Measurements from ENCODE around the gene ADAMTSL4. TPM values are rescaled to one million over a fixed set of nuclear protein-coding genes. Genes with fewer than 3 reads are reported as not detected.

ADAMTSL4 gene
- total and polyA plus RNA-seq, 4 donors, result 23.2 to 104 (median 48.0) TPM

DNA sequence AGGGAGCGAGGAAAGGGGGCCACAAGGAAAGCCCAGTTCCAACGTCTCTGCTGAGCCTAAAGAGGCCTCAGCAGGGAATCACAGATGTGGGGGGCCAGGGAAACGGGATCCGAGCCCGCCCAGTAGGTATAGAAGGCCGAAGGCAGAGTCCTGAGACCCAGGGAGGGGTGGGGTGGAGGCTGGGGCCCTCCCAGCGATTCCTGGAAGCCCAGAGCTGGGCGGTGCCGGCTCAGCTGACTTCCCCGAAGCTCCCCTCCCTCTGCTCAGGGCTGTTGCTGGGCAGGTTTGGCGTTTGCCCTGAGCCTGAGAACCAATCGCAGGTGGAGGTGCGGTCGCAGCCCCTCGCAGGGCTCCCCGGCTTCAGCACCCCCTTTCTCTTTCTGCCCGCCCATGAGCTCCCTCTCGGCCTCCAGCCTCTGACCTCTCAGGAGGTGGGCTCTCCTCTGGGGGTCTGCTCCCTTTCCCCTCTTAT, 12.8 kb downstream of the ADAMTSL4 start:
- 0 to 1% methylated on average over 17 to 18 of the region's 18 CpGs for WGBS, 2 donors
- Histone ChIP-seq H3K4me1 (ENCODE audit: control insufficient read depth in 5 of 5, insufficient read depth in 5 of 5, low read length in 5 of 5) (peaks cover 19 to 49% (median 33%) of the 10 kb centered on the region in 5 donors), H3K4me3 (peak overlapping the region; percentile 40), H3K36me3 (ENCODE audit: control insufficient read depth in 4 of 4, insufficient read depth in 4 of 4, low read length in 4 of 4) (peaks cover 0 to 13% (median 2%) of the 10 kb centered on the region in 4 donors), H3K27me3 (ENCODE audit: control insufficient read depth in 3 of 3, insufficient read depth in 3 of 3, low read length in 2 of 3) (no peaks in the 10 kb centered on the region), H3K27ac (ENCODE audit: low read depth in 1 of 2, low read length in 1 of 2) (peak overlapping the region; percentile 96 to 99), H3K9me3 (ENCODE audit: control insufficient read depth in 4 of 4, insufficient read depth in 3 of 4, low read length in 3 of 4) (no peaks in the 10 kb centered on the region), H3K9ac (ENCODE audit: insufficient read depth in 1 of 2, low read length in 2 of 2) (peak overlapping the region; percentile 92 to 98)
- TF ChIP-seq, protein P1, sequence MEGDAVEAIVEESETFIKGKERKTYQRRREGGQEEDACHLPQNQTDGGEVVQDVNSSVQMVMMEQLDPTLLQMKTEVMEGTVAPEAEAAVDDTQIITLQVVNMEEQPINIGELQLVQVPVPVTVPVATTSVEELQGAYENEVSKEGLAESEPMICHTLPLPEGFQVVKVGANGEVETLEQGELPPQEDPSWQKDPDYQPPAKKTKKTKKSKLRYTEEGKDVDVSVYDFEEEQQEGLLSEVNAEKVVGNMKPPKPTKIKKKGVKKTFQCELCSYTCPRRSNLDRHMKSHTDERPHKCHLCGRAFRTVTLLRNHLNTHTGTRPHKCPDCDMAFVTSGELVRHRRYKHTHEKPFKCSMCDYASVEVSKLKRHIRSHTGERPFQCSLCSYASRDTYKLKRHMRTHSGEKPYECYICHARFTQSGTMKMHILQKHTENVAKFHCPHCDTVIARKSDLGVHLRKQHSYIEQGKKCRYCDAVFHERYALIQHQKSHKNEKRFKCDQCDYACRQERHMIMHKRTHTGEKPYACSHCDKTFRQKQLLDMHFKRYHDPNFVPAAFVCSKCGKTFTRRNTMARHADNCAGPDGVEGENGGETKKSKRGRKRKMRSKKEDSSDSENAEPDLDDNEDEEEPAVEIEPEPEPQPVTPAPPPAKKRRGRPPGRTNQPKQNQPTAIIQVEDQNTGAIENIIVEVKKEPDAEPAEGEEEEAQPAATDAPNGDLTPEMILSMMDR (IDR thresholded peaks at IDR 0.05; ENCODE audit: control extremely low read depth, extremely low read depth), result no peak
- ATAC-seq (ENCODE audit: insufficient read depth, low FRiP score), result peak; percentile 80
- DNase-seq, result peak; percentile 93 to 96 (median 94)

DNA sequence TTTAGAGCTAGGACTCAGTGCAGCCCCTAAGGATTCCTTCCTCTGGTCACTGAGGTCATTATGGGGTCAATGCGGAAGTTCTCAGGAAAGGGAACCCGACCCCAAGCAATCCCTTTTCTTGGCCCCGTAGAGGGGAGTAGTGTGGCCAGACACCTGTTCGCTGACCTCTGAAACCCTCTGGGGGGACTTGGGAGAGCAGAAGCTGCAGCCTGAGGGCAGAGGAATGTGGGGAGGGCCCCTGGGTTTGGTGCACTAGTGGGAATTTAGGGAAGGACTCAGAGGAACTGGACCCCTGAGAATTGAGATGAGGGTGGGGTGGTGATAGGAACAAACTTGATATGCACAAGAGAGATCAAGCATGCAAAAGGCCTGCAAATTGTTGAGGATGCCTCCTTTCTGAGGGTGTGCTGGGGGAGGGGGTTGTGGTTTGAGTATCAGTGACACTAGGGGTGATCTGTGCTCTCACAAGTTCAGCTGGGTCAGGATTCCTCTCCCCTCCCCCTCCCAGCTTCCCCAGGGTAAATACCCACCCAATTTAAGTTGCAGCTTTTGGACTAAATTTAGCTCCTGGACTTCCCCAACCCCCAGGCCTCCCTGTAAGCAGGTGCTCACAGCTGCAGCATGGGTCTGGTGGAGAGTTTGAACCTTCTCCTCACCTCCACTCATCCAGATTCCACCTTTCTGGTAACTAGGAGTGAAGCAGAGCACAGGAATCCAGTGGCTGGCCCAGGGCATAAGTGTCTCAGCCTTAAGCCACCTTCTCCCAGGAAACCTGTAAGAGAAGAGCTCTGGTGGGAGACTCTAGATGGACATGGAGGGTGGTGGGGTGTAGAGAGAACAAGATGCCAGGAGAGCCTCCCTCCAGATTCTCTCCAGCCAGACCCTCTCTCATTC, 13.5 kb downstream of the ADAMTSL4 start:
- H3K4me1 ChIP-seq (ENCODE audit: control insufficient read depth in 5 of 5, insufficient read depth in 5 of 5, low read length in 5 of 5), result peaks cover 25 to 56% (median 40%) of the 10 kb centered on the region in 5 donors
- ATAC-seq (ENCODE audit: insufficient read depth, low FRiP score) (no peak), DNase-seq (peak in 1 of 3 donors; percentile 25)
- no peaks in the 10 kb centered on the region for H3K27me3 ChIP-seq (ENCODE audit: control insufficient read depth in 3 of 3, insufficient read depth in 3 of 3, low read length in 2 of 3)
- peak overlapping the region; percentile 92 to 98 for H3K9ac ChIP-seq (ENCODE audit: insufficient read depth in 1 of 2, low read length in 2 of 2)
- no peaks in the 10 kb centered on the region for H3K9me3 ChIP-seq (ENCODE audit: control insufficient read depth in 4 of 4, insufficient read depth in 3 of 4, low read length in 3 of 4)
- peaks cover 0 to 7% (median 2%) of the 10 kb centered on the region in 4 donors for H3K36me3 ChIP-seq (ENCODE audit: control insufficient read depth in 4 of 4, insufficient read depth in 4 of 4, low read length in 4 of 4)
- no peak overlapping the region for H3K4me3 ChIP-seq
- 3 to 10% methylated on average over 4 of the region's 4 CpGs for WGBS, 2 donors
- peak overlapping the region; percentile 96 to 99 for H3K27ac ChIP-seq (ENCODE audit: low read depth in 1 of 2, low read length in 1 of 2)
- TF ChIP-seq, protein P1 (IDR thresholded peaks at IDR 0.05; ENCODE audit: control extremely low read depth, extremely low read depth), result no peak

DNA sequence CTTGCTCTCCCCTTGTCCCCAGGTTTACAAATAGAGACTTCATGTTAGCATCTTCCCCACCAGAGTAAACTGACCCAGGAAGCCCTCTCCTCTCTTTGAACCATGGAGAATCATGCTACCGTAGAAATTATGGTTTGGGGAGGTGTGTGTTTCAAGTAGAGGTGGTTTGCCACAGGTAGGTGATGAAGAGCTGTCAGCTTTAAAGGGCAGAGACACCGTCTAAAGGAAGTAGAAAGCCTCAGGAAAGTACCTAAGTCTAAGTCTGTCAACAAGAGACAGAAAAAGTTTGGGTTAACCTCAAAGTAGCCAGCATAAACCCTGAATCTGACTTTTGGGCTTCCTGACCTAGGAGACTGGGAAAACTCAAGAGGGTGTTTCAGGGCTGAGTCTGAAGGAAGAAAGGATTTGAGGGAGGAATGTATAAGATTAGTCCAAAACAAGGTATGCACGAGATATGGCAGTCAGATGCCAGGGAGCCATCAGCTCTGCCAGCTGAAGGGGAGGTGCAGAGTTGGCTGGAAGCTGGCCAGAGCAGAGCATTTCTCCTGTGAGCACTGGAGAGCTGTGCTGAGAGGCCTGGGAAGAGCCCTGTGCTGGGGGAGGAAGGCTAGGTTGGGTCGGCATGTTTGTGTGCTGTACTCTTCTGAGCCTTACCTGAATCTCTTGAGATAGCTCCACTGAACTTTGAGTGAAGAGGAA, 14.3 kb downstream of the ADAMTSL4 start:
- DNase-seq (peak; percentile 36 to 62 (median 58)), ATAC-seq (ENCODE audit: insufficient read depth, low FRiP score) (no peak)
- Histone ChIP-seq H3K27me3 (ENCODE audit: control insufficient read depth in 3 of 3, insufficient read depth in 3 of 3, low read length in 2 of 3) (no peaks in the 10 kb centered on the region), H3K27ac (ENCODE audit: low read depth in 1 of 2, low read length in 1 of 2) (peak overlapping the region; percentile 96 to 99), H3K36me3 (ENCODE audit: control insufficient read depth in 4 of 4, insufficient read depth in 4 of 4, low read length in 4 of 4) (peaks cover 0 to 3% (median under 1%) of the 10 kb centered on the region in 4 donors), H3K9ac (ENCODE audit: insufficient read depth in 1 of 2, low read length in 2 of 2) (peak overlapping the region in 1 of 2 donors; percentile 43), H3K9me3 (ENCODE audit: control insufficient read depth in 4 of 4, insufficient read depth in 3 of 4, low read length in 3 of 4) (no peaks in the 10 kb centered on the region), H3K4me3 (no peak overlapping the region), H3K4me1 (ENCODE audit: control insufficient read depth in 5 of 5, insufficient read depth in 5 of 5, low read length in 5 of 5) (peaks cover 28 to 64% (median 42%) of the 10 kb centered on the region in 5 donors)
- TF ChIP-seq, protein P1 (IDR thresholded peaks at IDR 0.05; ENCODE audit: control extremely low read depth, extremely low read depth), result no peak
- 27 to 31% methylated on average over 4 of the region's 4 CpGs for WGBS, 2 donors
